GM18520 (cell line): ENCODE results near the gene SIDT1.
A peak's percentile ranks its signal among the peaks of the same experiment; 100 is the strongest.

Source experiments
- ATAC-seq: cut with Tn5 transposase; IDR thresholded peaks from one replicate; pipeline ENCODE4 v1.9.1; 2021; ENCODE audit not compliant: unreplicated experiment

Gene SIDT1

DNA sequence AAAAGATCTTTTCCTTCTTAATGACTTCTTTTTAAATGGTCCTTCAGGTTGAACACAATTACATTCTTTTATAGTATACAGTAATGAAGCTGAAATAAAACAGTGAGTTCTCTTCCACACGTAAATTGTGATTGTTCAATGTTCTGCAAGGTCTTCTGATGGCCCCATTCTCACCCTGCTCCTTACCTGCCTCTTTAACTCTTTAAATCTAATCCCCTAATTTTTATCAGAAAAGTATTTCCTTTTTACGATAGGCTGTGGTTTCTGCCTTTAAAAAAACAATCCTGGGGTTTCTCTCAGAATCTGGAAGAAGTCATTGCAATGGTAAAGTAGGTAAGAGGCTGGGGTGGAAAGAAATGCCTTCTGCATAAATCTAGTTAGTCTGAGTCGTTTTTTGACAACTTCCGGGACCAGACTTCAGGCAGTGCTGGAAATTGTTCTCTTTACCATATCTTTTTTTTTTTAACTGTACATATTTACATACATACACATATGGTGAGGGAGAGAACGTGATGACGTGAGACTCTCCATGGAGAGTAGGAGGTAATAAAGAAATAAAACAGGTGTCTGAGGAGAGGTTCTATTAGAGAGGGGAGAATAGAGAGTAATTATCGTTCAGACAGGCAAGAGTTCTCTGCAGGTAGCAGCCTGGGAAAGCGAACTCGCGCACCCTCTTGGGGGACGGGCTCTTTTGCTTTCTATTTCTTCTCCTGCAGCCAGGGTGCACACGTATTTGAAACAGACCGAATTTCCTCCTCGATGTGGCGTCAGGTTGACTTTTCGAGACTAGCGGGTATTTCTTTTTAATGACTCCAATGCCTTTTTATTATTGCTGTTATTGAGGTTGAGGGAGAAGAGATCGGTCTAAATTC lies at the start of gene SIDT1:
Gene SIDT1 (plus strand): TSS at position 730 of the 872 bp plus-strand sequence. CDS start 467 bp downstream, outside the sequence.
- peak; percentile 47 for ATAC-seq

DNA sequence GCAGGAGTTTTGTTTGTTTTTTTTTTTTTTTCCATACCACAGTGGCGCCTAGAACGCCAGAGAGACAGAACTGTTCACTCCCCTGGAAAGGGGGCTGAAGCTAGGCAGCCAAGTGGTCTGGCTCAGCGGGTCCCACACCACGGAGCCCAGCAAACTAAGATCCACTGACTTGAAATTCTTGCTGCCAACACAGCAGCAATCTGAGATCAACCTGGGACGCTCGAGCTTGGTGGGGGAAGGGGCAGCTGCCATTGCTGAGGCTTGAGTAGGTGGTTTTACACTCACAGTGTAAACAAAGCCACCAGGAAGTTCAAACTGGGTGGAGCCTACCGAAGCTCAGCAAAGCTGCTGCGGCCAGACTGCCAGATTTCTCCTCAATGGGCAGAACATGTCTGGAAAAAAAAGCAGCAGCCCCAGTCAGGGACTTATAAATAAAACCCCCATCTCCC lies 47.2 kb upstream of the SIDT1 start:
- ATAC-seq, result no peak

DNA sequence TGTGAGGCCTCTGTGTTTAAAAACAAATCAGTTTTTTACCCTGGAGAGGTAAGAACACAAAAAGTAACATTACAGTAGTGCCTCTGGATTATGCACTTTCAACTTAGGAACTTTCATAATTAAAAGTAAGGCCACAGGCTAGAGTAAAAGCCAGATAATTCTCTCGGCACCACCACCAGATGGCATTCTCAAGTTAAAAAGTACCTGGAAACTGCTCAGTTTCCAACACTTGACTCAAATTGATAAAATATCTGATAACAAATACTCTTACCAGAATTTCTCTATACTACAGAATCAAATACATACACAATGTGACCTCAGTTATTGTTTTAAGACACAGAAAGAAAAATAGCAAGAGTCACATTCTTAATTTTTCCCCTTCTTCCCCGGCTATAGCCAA lies 37.3 kb upstream of the SIDT1 start:
- ATAC-seq, result no peak

DNA sequence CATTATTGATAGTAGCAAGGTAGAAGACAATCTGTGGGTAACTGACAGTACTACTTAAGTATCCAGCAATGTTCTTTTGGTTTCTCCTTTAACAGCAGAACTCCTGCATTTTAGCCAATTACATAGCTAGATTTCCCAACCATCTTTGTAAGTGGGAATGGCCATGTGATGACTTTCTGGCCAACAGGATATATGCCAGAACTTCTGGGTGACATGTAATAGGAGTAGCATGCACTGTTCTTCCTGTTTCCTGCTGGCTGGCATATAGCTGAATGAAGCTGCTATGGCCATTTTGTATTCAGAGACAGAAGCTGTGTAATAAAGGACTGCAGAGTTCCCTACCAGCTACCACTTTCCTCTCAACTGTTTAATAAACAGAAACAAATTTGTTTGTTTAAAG lies 35.4 kb upstream of the SIDT1 start:
- no peak for ATAC-seq

DNA sequence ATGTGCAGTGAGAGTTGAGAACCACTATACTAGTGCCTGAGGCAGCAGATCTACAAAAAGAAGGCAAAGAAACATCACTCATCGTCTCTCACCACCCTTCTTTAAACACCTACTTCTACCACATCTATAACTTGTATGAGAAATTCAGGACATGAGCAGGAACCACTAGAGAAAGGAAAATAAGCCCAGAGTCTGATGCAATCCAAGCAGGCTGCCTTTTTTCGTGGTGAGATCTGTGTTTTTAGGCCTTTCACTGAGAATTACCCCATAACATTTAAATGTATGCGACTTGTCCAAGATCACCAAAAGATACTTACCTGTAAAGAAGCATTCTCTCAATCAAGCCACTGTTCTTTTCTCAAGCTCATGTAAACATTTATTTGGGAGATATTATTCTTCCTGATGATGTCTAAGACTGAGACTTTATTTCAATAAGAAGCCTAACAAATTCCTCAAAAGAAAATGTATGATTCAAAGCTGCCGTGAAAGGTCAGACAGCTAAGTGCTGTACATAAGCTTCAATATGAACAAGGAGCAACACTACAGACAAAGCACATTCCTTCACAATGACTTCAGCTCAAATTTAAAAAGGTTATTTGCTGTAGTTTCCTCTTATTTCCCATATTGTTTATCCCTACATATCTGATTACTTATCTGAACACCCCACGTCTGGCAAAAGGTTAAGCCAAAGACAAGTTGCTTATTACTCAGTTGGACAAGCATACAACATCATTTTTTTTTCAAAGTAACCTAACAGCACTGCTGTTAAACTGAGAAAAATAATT lies 33.9 kb upstream of the SIDT1 start:
- ATAC-seq, result no peak

DNA sequence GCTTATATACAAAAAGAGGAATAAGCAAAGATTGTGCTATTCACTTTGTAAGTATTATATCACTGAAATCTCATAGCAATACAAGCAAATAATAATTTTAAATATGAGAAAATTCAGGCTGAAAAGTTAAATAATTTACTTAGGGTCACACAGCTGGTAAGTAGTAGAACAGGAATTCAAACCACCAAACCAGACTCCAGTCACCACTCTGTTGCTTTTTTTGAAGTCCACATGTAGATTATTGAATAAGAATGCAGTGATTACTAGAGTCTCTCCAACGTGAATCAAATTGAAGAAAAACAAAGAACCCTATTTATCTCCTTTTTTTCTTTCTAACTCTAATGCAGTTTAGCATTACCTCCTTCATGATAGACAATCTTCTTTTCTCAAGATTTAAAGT lies 33.3 kb upstream of the SIDT1 start:
- no peak for ATAC-seq

DNA sequence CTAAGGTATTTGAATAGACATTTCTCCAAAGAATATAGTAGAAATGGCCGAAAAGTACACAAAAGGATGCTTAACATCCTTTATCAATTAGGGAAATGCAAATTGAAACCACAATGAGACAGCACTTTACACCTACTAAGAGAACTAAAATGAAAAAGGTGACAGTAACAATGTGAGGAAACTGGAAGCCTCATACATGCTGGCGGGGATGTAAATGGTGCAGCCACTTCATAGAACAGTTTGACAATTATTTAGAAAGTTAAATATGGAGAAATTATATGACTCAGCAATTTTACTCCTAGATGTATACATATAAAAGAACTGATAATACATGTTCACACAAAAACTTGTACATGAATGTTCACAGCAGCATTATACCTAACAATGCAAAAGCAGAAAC lies 30.8 kb upstream of the SIDT1 start:
- no peak for ATAC-seq

DNA sequence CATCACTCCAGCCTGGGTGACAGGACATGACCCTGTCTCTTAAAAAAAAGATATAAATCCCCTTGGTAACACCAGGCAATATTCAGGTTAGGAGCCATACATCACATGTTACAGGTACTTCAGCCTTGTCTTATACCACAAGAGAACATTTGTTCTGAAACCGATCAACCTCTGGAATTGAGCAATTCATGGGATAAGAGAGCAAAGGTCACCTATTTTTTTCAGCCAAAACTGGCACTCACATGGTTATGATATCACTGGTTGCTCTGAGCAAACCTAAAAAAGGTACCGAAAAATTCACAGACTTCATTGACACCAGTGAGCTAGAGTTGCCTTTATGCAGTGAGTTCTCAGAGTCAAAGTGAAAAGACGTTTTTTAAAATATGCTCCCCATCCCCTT lies 26.5 kb upstream of the SIDT1 start:
- no peak for ATAC-seq

DNA sequence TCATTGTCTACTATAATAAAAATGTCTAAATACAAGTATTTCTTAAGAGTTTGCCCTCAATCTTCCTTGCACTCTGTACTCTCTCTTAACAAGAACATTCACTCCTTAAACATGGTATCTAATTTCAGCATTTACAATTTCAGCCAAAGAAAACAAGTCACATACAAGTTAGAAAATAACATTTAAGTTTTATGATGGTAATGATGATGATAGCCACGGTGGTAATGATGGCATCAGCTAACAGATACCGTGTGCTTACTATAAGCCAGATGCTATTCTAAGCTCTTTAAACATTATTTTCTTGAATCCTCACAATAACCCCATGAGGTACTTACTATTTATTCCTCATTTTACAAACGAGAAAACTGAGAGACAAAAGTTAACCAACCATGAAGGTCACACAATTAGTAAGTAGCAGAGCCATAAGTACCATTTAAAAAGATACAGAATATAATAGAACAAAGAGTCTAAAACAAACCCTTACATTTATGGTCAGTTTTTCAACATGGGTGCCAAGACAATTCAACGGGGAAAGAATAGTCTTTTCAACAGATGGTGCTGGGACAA lies 24.8 kb upstream of the SIDT1 start:
- ATAC-seq, result no peak

DNA sequence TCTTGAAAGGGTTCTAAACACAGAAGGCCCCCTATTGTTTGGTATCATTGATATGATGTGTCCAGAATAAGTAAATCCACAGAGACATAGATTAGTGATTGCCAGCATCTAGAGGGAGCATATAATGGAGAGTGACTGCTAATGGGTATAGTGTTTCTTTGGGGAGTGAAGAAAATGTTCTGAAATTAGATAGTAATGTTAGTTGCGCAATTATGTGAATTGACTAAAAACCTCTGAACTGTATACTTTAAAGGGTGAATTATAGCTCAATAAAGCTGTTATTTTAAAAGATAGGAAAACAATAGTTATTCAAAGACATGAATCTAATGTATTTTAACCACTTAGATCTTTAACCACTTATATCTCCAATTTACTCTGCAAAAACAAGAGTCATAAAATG lies 23.4 kb upstream of the SIDT1 start:
- no peak for ATAC-seq

DNA sequence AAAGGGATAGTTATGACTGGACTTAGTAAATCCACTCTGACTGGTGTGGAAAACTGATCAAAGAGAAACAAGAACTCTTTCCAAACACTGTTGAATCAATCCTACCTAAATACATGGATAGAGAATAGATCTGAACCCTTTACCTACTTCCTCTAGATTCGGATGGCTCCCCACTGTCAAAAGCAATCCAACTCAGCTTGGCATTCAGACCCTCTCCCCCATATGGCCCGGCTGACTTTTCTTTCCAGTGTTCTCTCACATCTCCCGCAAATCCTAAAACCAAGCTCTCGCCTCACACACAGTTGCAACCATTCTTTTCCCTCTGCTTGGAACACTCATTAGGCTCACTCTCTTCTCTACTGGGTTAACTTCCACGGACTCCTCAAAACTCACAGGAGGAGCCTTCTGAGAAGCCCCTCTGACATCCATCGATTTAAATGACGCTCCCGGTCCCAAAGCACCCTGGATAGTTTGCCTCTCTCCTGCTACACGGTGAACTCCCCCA lies 18.0 kb upstream of the SIDT1 start:
- no peak for ATAC-seq

DNA sequence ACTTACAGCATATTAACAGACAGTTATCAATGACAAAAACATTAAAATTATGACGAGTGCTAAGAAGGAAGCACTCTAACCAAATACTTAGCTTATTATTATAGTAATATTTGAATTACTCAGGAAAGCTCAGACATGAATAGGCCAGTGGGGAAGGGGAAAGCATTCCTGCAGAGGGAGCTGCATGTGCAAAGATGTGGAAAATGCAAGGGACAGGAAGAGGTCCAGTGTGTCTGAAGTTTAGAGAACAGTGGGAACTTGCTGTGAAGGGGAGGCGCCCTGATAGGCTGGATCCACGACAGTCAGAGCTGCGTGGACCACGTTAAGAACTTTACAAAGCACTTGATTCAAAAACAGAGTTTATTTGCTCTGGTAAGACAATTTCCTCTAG lies 16.2 kb upstream of the SIDT1 start:
- ATAC-seq, result no peak

DNA sequence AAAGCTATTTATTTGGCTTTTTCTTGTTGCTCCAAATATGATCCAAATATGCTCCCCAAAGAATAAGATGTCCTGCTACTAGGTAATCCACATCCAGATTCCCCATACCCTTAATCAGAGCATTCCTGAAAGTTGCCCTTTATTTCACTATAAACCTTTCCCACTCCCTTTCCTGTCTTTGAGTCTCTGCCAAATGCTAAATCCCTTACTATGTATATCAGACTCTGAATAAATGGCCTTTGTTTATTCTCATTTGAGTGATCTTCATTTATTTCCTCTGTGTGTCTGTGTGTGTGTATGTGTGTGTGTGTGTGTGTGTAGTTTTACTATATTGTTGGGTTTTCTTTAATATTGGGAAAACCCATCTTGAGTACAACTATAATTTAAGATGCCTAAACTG lies 10.4 kb upstream of the SIDT1 start:
- ATAC-seq, result no peak

DNA sequence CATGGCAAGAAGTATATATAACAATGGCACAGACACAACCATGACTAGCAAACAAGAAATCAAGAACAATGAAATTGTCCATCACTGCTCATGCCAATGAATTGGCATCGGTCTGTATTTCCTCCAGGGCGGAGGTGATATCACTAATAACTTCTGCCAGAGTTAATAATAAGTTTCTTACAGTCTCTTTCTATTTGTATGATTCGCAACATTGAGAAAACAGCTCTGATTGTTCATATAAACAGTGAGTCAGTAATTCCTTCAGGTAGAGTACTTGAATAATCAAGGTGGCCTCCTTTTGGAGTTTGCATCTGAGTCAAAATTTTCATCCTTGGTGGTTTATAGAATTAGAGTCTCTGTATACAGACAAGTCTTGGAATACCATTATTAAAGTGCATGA lies 9.1 kb upstream of the SIDT1 start:
- no peak for ATAC-seq

DNA sequence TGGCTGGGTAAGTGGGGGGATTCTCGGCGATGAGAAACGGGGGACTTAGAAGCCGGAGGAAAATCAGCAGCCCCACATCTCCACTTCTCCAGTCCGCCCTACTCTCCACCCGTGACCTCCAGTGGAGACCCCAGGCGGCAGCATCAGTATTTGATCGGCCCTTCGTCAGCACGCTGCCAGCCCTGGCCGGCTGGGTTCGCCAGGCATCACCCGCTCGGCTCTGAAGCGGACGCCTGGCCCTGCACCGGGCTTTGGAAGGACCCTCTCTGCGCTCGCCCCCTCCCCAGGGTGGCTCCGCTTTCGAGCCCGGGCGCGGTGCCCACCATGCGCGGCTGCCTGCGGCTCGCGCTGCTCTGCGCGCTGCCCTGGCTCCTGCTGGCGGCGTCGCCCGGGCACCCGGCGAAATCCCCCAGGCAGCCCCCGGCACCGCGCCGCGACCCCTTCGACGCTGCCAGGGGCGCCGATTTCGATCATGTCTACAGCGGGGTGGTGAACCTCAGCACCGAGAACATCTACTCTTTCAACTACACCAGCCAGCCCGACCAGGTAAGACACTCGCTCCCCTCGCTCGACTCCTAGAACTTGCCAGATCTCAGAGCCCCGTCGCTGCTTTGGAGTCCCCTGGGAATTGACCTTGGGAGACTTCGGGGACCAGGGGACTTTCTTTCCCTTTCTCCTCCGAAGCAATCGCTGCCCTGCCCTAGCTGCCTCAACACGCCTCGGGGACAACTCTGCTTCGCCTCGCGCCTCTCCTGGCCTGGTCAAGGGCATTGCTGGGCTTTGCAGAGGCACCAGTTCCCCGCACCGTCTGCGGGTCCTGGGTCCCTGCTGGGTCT lies 561 bp downstream of the SIDT1 start:
- peak; percentile 29 for ATAC-seq

DNA sequence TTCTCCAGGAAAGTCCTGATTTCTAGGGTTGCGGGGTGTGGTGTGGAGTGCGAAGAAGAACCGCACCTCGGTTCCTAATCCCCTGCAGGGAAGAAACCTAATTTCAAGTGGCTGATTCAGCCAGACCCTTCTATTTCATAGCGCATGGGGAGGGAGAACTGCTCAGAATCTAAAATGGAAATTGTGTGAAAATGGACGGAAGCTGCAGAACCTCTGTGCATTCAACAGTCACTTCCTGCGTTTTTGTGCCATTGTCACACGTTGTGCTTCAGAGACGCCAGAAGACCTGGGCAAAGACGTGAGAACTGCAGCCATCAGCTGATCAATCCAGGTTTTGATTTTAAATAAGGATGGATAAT lies 1.2 kb downstream of the SIDT1 start:
- ATAC-seq, result no peak

DNA sequence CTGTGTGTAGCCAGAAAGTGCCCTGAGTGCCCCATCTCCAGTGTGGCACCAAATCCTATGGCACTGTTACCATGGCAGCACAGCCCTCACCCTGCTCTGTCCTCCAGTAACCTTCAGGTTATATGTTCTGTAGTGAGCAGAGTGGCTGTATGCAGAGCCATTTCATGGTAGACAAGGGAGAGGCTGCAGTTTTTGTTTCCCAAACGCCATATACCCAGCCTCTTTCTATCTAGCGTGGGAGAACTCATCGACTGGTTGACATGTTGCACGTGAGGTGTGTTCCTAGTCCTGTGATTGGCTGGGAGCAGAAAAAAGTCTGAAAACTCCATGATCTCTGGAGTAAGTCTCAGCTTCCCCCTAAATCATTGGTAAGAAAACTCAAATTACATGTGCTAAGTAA lies 2.0 kb downstream of the SIDT1 start:
- no peak for ATAC-seq

DNA sequence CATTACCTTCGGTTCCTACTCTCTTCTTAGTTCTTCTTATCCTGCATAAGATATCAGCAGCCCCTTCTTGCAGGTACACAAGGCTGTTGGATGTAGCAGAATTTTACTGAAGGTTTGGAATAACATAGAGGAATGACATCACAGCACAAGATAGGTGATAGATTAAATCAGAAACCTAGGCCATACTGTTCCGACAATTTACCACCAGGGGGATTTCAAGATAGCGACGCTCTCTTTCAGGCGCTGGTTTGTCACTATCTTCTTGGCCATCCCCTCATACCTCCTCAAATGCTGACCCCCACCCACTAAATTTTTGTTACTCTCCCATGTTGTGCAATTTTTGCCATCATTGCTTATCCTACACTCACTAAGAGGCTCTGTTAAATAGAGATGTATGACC lies 3.5 kb downstream of the SIDT1 start:
- no peak for ATAC-seq

DNA sequence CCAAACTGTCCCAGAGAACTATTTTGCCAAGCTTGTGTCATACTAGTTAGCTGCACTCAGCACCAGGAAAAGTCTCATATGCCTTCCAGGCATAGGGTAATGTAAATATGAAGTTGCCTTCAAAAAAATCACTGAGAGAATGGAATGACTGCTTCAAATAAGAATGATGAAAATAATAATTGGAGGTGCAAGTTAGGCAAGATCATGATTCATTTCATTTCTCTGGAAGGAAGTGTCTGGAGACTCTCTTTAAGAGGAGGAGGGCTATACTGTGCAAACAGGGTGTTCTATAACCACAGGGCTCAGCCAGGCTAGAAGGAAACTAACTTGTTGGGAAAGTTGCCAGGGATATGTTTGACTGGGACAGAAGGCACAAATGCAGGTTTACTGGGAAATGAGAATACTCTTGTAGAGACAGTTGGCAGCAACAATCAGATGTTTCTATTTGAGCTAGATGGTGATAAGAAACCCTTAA lies 4.3 kb downstream of the SIDT1 start:
- ATAC-seq, result no peak

DNA sequence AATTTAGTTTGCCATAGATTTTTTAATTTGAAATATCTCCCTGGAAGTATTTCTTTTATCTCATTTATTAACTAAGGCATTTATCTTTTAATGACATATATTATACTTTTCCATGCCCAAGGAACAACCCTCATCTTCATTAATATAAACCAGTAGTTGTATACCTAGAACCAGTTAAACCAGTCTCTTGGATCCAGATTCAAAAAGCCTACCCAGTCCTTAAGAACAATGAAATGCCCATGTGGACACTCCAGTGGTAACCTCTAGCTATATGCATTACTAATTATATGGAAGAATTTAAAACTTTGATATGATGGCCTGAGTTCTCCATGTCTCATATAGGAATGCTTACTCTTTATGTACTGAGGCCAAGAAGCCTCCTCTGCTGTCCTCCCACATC lies 4.8 kb downstream of the SIDT1 start:
- ATAC-seq, result no peak

DNA sequence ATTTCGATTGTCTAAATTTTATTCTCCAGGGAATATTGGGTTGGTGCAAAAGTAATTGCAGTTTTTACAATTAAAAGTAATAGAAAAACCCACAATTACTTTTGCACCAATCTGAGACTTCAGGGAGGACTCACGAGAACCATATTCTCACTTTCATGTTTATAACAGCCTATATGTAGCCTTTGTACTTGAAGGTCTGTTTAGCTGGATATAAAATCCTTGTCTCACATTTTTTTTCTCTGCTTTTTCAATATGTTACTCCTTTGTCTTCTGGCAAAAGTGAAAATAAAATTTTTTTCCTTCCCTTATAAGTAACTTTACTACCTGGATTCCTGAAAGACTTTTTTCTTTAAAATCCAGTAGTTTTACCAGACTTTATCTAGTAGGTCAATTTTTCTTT lies 9.2 kb downstream of the SIDT1 start:
- ATAC-seq, result no peak
